ENCODE measurements around the gene AMMECR1.

The AMMECR1 gene

GRCh38 chrX:110311437-110312230, 6.3 kb downstream of the AMMECR1 start:
- Histone ChIP-seq H3K4me1 (ENCODE audit: control insufficient read depth in 1 of 2, insufficient read depth in 2 of 2, low read length in 2 of 2) (peaks cover 0 to 5% of the 10 kb centered on the region in 2 donors), H3K36me3 (ENCODE audit: control insufficient read depth in 1 of 2, insufficient read depth in 2 of 2, low read length in 2 of 2) (no peaks in the 10 kb centered on the region), H3K27ac (ENCODE audit: low read depth, low read length) (no peak overlapping the region), H3K27me3 (ENCODE audit: control insufficient read depth in 1 of 2, insufficient read depth in 2 of 2, low read length in 2 of 2) (no peaks in the 10 kb centered on the region), H3K9me3 (ENCODE audit: control insufficient read depth in 1 of 2, low read length in 2 of 2) (no peaks in the 10 kb centered on the region), H3K4me3 (ENCODE audit: low read depth in 1 of 2, low read length in 2 of 2) (no peak overlapping the region), H3K9ac (ENCODE audit: low read depth in 1 of 2, low read length in 2 of 2) (no peak overlapping the region)

DNA sequence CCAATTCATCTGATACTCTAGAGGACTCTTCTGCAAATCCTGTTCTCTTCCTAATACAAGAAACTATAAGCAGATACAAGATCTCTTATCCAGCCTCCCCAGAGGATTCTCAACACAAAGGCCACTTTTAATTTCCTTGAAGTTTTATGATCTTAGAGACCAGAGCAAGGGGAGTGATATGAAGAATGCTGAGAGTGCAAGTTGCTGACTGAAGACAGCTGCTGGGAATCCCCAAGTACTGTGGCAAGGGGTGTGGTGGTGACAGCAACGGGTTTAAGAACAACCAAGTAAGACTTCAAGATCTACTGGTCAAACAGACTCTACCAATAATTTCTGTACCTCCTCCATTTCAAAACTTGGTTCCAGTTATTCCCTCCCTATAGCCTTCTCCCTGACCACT, 7.0 kb downstream of the AMMECR1 start:
- H3K9me3 ChIP-seq (ENCODE audit: control insufficient read depth in 1 of 2, low read length in 2 of 2) = no peaks in the 10 kb centered on the region
- H3K4me3 ChIP-seq (ENCODE audit: low read depth in 1 of 2, low read length in 2 of 2) = no peak overlapping the region
- H3K9ac ChIP-seq (ENCODE audit: low read depth in 1 of 2, low read length in 2 of 2) = no peak overlapping the region
- H3K27ac ChIP-seq (ENCODE audit: low read depth, low read length) = no peak overlapping the region
- peaks cover 0 to 5% of the 10 kb centered on the region in 2 donors for H3K4me1 ChIP-seq (ENCODE audit: control insufficient read depth in 1 of 2, insufficient read depth in 2 of 2, low read length in 2 of 2)
- H3K27me3 ChIP-seq (ENCODE audit: control insufficient read depth in 1 of 2, insufficient read depth in 2 of 2, low read length in 2 of 2) = no peaks in the 10 kb centered on the region
- H3K36me3 ChIP-seq (ENCODE audit: control insufficient read depth in 1 of 2, insufficient read depth in 2 of 2, low read length in 2 of 2) = no peaks in the 10 kb centered on the region

- Histone ChIP-seq H3K27ac (ENCODE audit: low read depth, low read length) (no peak overlapping the region), H3K27me3 (ENCODE audit: control insufficient read depth in 1 of 2, insufficient read depth in 2 of 2, low read length in 2 of 2) (no peaks in the 10 kb centered on the region), H3K9ac (ENCODE audit: low read depth in 1 of 2, low read length in 2 of 2) (no peak overlapping the region), H3K4me1 (ENCODE audit: control insufficient read depth in 1 of 2, insufficient read depth in 2 of 2, low read length in 2 of 2) (peaks cover 0 to 5% of the 10 kb centered on the region in 2 donors), H3K4me3 (ENCODE audit: low read depth in 1 of 2, low read length in 2 of 2) (no peak overlapping the region), H3K36me3 (ENCODE audit: control insufficient read depth in 1 of 2, insufficient read depth in 2 of 2, low read length in 2 of 2) (no peaks in the 10 kb centered on the region), H3K9me3 (ENCODE audit: control insufficient read depth in 1 of 2, low read length in 2 of 2) (no peaks in the 10 kb centered on the region)
Observed at GRCh38 chrX:110310000-110310790, 7.7 kb downstream of the AMMECR1 start.

DNA sequence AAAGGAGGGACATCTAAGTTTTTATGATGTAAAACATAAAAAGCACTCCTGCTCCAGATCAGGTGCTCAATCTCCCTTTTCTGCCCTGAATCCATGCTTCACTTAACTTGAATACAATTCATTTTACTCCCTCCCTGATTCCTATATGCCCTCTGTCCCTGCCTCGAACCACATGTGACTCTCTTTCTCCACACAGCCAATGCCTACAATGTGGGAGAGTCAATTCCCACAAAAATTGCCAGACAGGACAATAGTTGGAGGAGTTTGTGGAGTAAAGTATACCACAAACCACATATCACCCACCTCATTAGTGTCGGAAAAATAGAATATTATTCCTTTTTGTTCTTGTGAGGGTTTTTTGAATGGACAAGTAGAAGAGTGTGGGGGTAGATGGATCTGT, 9.7 kb downstream of the AMMECR1 start:
- Histone ChIP-seq H3K9me3 (ENCODE audit: control insufficient read depth in 1 of 2, low read length in 2 of 2) (no peaks in the 10 kb centered on the region), H3K4me3 (ENCODE audit: low read depth in 1 of 2, low read length in 2 of 2) (no peak overlapping the region), H3K27me3 (ENCODE audit: control insufficient read depth in 1 of 2, insufficient read depth in 2 of 2, low read length in 2 of 2) (no peaks in the 10 kb centered on the region), H3K4me1 (ENCODE audit: control insufficient read depth in 1 of 2, insufficient read depth in 2 of 2, low read length in 2 of 2) (peaks cover 0 to 5% of the 10 kb centered on the region in 2 donors), H3K36me3 (ENCODE audit: control insufficient read depth in 1 of 2, insufficient read depth in 2 of 2, low read length in 2 of 2) (no peaks in the 10 kb centered on the region), H3K9ac (ENCODE audit: low read depth in 1 of 2, low read length in 2 of 2) (no peak overlapping the region), H3K27ac (ENCODE audit: low read depth, low read length) (no peak overlapping the region)

DNA sequence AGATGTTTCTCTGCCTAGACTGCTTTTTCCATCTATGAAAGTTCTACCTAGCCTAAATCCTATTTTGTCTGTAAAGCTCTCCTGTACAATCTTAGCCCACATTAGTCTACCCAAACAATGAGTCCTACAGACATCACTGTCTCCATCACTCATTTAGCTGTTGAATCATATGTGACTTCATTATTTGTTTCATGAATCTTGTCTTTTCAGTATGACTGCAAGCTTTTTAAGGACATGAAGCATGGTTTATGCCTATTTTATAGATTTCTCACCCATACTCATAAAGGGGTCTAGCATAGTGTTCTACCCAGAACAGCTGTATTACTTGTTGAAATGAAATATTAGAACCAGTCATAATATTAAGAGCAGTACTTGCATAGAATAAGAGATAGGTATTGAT, 13.0 kb downstream of the AMMECR1 start:
- no peak overlapping the region for H3K9ac ChIP-seq (ENCODE audit: low read depth in 1 of 2, low read length in 2 of 2)
- no peaks in the 10 kb centered on the region for H3K36me3 ChIP-seq (ENCODE audit: control insufficient read depth in 1 of 2, insufficient read depth in 2 of 2, low read length in 2 of 2)
- H3K27ac ChIP-seq (ENCODE audit: low read depth, low read length) = no peak overlapping the region
- no peaks in the 10 kb centered on the region for H3K9me3 ChIP-seq (ENCODE audit: control insufficient read depth in 1 of 2, low read length in 2 of 2)
- no peak overlapping the region for H3K4me3 ChIP-seq (ENCODE audit: low read depth in 1 of 2, low read length in 2 of 2)
- H3K27me3 ChIP-seq (ENCODE audit: control insufficient read depth in 1 of 2, insufficient read depth in 2 of 2, low read length in 2 of 2) = no peaks in the 10 kb centered on the region
- H3K4me1 ChIP-seq (ENCODE audit: control insufficient read depth in 1 of 2, insufficient read depth in 2 of 2, low read length in 2 of 2) = no peaks in the 10 kb centered on the region

DNA sequence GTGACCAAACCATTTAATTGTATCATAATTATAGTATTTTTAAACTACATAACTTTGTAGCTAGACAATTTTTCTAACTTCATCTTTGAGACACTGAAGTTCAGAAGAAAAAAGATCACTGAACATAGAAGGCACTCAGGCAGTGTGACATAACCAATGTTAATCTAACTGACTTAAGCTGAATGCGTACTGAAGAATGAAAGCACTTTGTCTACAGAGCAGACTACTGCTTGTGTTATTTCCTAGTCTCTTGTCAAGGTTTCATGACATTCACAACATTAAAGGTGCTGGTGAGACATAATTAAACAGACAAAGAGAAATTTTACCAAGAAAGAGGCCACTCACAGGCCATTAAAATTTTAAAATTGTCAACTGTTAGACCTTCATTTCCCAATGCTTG, 13.5 kb downstream of the AMMECR1 start:
- Histone ChIP-seq H3K27ac (ENCODE audit: low read depth, low read length) (no peak overlapping the region), H3K4me1 (ENCODE audit: control insufficient read depth in 1 of 2, insufficient read depth in 2 of 2, low read length in 2 of 2) (no peaks in the 10 kb centered on the region), H3K36me3 (ENCODE audit: control insufficient read depth in 1 of 2, insufficient read depth in 2 of 2, low read length in 2 of 2) (no peaks in the 10 kb centered on the region), H3K9me3 (ENCODE audit: control insufficient read depth in 1 of 2, low read length in 2 of 2) (no peaks in the 10 kb centered on the region), H3K9ac (ENCODE audit: low read depth in 1 of 2, low read length in 2 of 2) (no peak overlapping the region), H3K4me3 (ENCODE audit: low read depth in 1 of 2, low read length in 2 of 2) (no peak overlapping the region), H3K27me3 (ENCODE audit: control insufficient read depth in 1 of 2, insufficient read depth in 2 of 2, low read length in 2 of 2) (no peaks in the 10 kb centered on the region)

GRCh38 chrX:110302975-110303374, 14.9 kb downstream of the AMMECR1 start:
- Histone ChIP-seq H3K27ac (ENCODE audit: low read depth, low read length) (no peak overlapping the region), H3K4me3 (ENCODE audit: low read depth in 1 of 2, low read length in 2 of 2) (no peak overlapping the region), H3K9ac (ENCODE audit: low read depth in 1 of 2, low read length in 2 of 2) (no peak overlapping the region)

GRCh38 chrX:110301194-110301593, 16.7 kb downstream of the AMMECR1 start:
- H3K4me1 ChIP-seq (ENCODE audit: control insufficient read depth in 1 of 2, insufficient read depth in 2 of 2, low read length in 2 of 2) = no peaks in the 10 kb centered on the region
- H3K9me3 ChIP-seq (ENCODE audit: control insufficient read depth in 1 of 2, low read length in 2 of 2) = no peaks in the 10 kb centered on the region
- H3K36me3 ChIP-seq (ENCODE audit: control insufficient read depth in 1 of 2, insufficient read depth in 2 of 2, low read length in 2 of 2) = no peaks in the 10 kb centered on the region

More at GRCh38 chrX:110302975-110303374, 14.9 kb downstream of the AMMECR1 start:
- Histone ChIP-seq H3K36me3 (ENCODE audit: control insufficient read depth in 1 of 2, insufficient read depth in 2 of 2, low read length in 2 of 2) (no peaks in the 10 kb centered on the region), H3K4me1 (ENCODE audit: control insufficient read depth in 1 of 2, insufficient read depth in 2 of 2, low read length in 2 of 2) (no peaks in the 10 kb centered on the region), H3K27me3 (ENCODE audit: control insufficient read depth in 1 of 2, insufficient read depth in 2 of 2, low read length in 2 of 2) (no peaks in the 10 kb centered on the region), H3K9me3 (ENCODE audit: control insufficient read depth in 1 of 2, low read length in 2 of 2) (no peaks in the 10 kb centered on the region)

GRCh38 chrX:110294087-110294486, 23.8 kb downstream of the AMMECR1 start:
- H3K9me3 ChIP-seq (ENCODE audit: control insufficient read depth in 1 of 2, low read length in 2 of 2) = no peaks in the 10 kb centered on the region
- no peaks in the 10 kb centered on the region for H3K36me3 ChIP-seq (ENCODE audit: control insufficient read depth in 1 of 2, insufficient read depth in 2 of 2, low read length in 2 of 2)
- no peak overlapping the region for H3K9ac ChIP-seq (ENCODE audit: low read depth in 1 of 2, low read length in 2 of 2)
- H3K4me1 ChIP-seq (ENCODE audit: control insufficient read depth in 1 of 2, insufficient read depth in 2 of 2, low read length in 2 of 2) = no peaks in the 10 kb centered on the region
- H3K4me3 ChIP-seq (ENCODE audit: low read depth in 1 of 2, low read length in 2 of 2) = no peak overlapping the region
- H3K27ac ChIP-seq (ENCODE audit: low read depth, low read length) = no peak overlapping the region
- no peaks in the 10 kb centered on the region for H3K27me3 ChIP-seq (ENCODE audit: control insufficient read depth in 1 of 2, insufficient read depth in 2 of 2, low read length in 2 of 2)

More at GRCh38 chrX:110301194-110301593, 16.7 kb downstream of the AMMECR1 start:
- Histone ChIP-seq H3K27me3 (ENCODE audit: control insufficient read depth in 1 of 2, insufficient read depth in 2 of 2, low read length in 2 of 2) (no peaks in the 10 kb centered on the region), H3K4me3 (ENCODE audit: low read depth in 1 of 2, low read length in 2 of 2) (no peak overlapping the region), H3K9ac (ENCODE audit: low read depth in 1 of 2, low read length in 2 of 2) (no peak overlapping the region), H3K27ac (ENCODE audit: low read depth, low read length) (no peak overlapping the region)

- H3K27me3 ChIP-seq (ENCODE audit: control insufficient read depth in 1 of 2, insufficient read depth in 2 of 2, low read length in 2 of 2) = no peaks in the 10 kb centered on the region
- no peak overlapping the region for H3K4me3 ChIP-seq (ENCODE audit: low read depth in 1 of 2, low read length in 2 of 2)
- H3K36me3 ChIP-seq (ENCODE audit: control insufficient read depth in 1 of 2, insufficient read depth in 2 of 2, low read length in 2 of 2) = no peaks in the 10 kb centered on the region
- no peaks in the 10 kb centered on the region for H3K4me1 ChIP-seq (ENCODE audit: control insufficient read depth in 1 of 2, insufficient read depth in 2 of 2, low read length in 2 of 2)
- no peak overlapping the region for H3K9ac ChIP-seq (ENCODE audit: low read depth in 1 of 2, low read length in 2 of 2)
- H3K27ac ChIP-seq (ENCODE audit: low read depth, low read length) = no peak overlapping the region
- H3K9me3 ChIP-seq (ENCODE audit: control insufficient read depth in 1 of 2, low read length in 2 of 2) = no peaks in the 10 kb centered on the region
Observed at GRCh38 chrX:110293658-110294057, 24.2 kb downstream of the AMMECR1 start.
